ENCODE data around the gene ZNF600.
"Not testable (repeated sequence)": the region's sequence is repeated elsewhere in the genome, so short reads cannot be mapped to it uniquely, and the experiment has no call there.

Gene ZNF600

GRCh38 chr19:52786464-52787354 lies at the start of gene ZNF600:
TSS of gene ZNF600 (minus strand) at chr19:52786791. CDS start at chr19:52778888, 7,903 bp downstream.
- DNase-seq, result peak; percentile 47

- not testable (repeated sequence) for DNase-seq
Measured at GRCh38 chr19:52834289-52834688, 47.7 kb upstream of the ZNF600 start.

GRCh38 chr19:52833541-52833940 lies 47.0 kb upstream of the ZNF600 start:
- DNase-seq, result not testable (repeated sequence)

- DNase-seq, result not testable (repeated sequence)
Measured at GRCh38 chr19:52829866-52830265, 43.3 kb upstream of the ZNF600 start.

- no peak for DNase-seq
Measured at GRCh38 chr19:52825765-52826164, 39.2 kb upstream of the ZNF600 start.

GRCh38 chr19:52823676-52824075 lies 37.1 kb upstream of the ZNF600 start:
- DNase-seq, result no peak

GRCh38 chr19:52821204-52821960 lies 34.8 kb upstream of the ZNF600 start, which contains the start of gene ZNF28:
TSS of gene ZNF28 (minus strand) at chr19:52821633. CDS start at chr19:52817958, 3,675 bp downstream.
- peak; percentile 67 for DNase-seq

- not testable (repeated sequence) for DNase-seq
Measured at GRCh38 chr19:52820472-52821203, 34.0 kb upstream of the ZNF600 start.

GRCh38 chr19:52809801-52810200 lies 23.2 kb upstream of the ZNF600 start:
- no peak for DNase-seq

- DNase-seq, result not testable (repeated sequence)
Measured at GRCh38 chr19:52799950-52800640, 13.5 kb upstream of the ZNF600 start.

GRCh38 chr19:52789440-52789839 lies 2.8 kb upstream of the ZNF600 start:
- DNase-seq, result no peak

- no peak for DNase-seq
Measured at GRCh38 chr19:52786078-52786463, 520 bp downstream of the ZNF600 start.

- no peak for DNase-seq
Measured at GRCh38 chr19:52785506-52785905, 1.1 kb downstream of the ZNF600 start.

GRCh38 chr19:52782864-52783263 lies 3.7 kb downstream of the ZNF600 start:
- DNase-seq, result not testable (repeated sequence)

- no peak for DNase-seq
Measured at GRCh38 chr19:52778811-52779210, 7.8 kb downstream of the ZNF600 start.

GRCh38 chr19:52756447-52756846 lies 30.1 kb downstream of the ZNF600 start:
- DNase-seq, result not testable (repeated sequence)

- no peak for DNase-seq
Measured at GRCh38 chr19:52749780-52750179, 36.8 kb downstream of the ZNF600 start.

GRCh38 chr19:52748336-52748950 lies 38.1 kb downstream of the ZNF600 start:
- DNase-seq, result no peak

- not testable (repeated sequence) for DNase-seq
Measured at GRCh38 chr19:52745919-52746318, 40.7 kb downstream of the ZNF600 start.

- no peak for DNase-seq
Measured at GRCh38 chr19:52743091-52743490, 43.5 kb downstream of the ZNF600 start.

GRCh38 chr19:52742516-52742915 lies 44.1 kb downstream of the ZNF600 start:
- DNase-seq, result no peak

GRCh38 chr19:52741951-52742485 lies 44.6 kb downstream of the ZNF600 start:
- no peak for DNase-seq
